Lower leg skin (tissue), 4 donors: Measurements from ENCODE around the gene PPARG. TPM values are rescaled to one million over a fixed set of nuclear protein-coding genes. Genes with fewer than 3 reads are reported as not detected.

Source experiments
- DNase-seq, 2 donors: peaks; one replicate each; pipeline ENCODE4 v3.0.0-alpha.2; 2019; ENCODE audit warnings: low spot score in 2 of 2
- H3K4me3 ChIP-seq: fragments of 200-600 bp; sonication (generic); 2 replicates; pipeline ENCODE4 v1.5.1; 2017; ENCODE audit warnings: mild to moderate bottlenecking, low read depth; ENCODE audit not compliant: poor library complexity, severe bottlenecking
- POLR2A ChIP-seq, 2 donors: fragments of 450-650 bp; IDR thresholded peaks; one replicate each; pipeline ENCODE4 v1.6.1; 2016 to 2017; ENCODE audit warnings: antibody characterized with exemption in 2 of 2, mild to moderate bottlenecking in 1 of 2, moderate library complexity in 1 of 2
- WGBS, 2 donors: methylation state at CpG; one replicate each; pipeline ENCODE4 v1.1.5; 2018; 5-methylcytosine and 5-hydroxymethylcytosine counted together
- intact Hi-C: fragments of 100-400 bp; cut with DNase I; formaldehyde crosslinking; loops from one replicate; pipeline ENCODE4 v1.15.0; 2023; ENCODE audit warnings: low total_unique reads
- total RNA-seq, 4 donors: library from RNA; depleted of rRNA; stranded (reverse); fragments of >200 nt; gene quantifications; one replicate each; pipeline ENCODE4 v1.1.0, GENCODE V29; 2016
- TF ChIP-seq, protein P1 (sequence below), 3 donors: fragments of 450-650 bp; IDR thresholded peaks; one replicate each; pipeline ENCODE4 v1.5.1; 2016; ENCODE audit warnings: antibody characterized with exemption in 3 of 3, mild to moderate bottlenecking in 3 of 3, moderate library complexity in 2 of 3

PPARG gene
- total RNA-seq, 4 donors from 2014 or later: 8.4 to 14.1 (median 9.8) TPM

DNA sequence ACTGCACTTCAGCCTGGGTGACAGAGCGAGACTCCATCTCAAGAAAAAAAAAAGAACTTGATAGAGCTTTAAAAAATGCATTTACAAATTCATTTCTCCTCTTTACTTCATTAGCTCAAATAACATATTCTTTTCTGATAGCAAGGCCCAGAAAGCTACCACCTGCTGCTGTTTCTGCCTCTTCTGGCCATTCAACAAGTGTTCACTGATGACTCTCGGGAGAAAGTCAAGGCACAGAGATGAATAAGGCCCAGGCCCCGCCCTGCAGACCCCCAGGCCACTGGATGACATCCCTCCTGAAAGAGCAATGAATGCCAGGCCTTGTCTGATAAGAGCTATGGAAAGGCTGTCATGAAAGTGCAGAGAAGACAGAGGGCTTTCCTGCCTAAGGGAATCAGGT lies 181.8 kb downstream of the PPARG start:
- 98 to 100% methylated on average over 3 of the region's 3 CpGs for WGBS, 2 donors
- TF ChIP-seq, protein P1, sequence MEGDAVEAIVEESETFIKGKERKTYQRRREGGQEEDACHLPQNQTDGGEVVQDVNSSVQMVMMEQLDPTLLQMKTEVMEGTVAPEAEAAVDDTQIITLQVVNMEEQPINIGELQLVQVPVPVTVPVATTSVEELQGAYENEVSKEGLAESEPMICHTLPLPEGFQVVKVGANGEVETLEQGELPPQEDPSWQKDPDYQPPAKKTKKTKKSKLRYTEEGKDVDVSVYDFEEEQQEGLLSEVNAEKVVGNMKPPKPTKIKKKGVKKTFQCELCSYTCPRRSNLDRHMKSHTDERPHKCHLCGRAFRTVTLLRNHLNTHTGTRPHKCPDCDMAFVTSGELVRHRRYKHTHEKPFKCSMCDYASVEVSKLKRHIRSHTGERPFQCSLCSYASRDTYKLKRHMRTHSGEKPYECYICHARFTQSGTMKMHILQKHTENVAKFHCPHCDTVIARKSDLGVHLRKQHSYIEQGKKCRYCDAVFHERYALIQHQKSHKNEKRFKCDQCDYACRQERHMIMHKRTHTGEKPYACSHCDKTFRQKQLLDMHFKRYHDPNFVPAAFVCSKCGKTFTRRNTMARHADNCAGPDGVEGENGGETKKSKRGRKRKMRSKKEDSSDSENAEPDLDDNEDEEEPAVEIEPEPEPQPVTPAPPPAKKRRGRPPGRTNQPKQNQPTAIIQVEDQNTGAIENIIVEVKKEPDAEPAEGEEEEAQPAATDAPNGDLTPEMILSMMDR (IDR thresholded peaks at IDR 0.05): no peak
- TF ChIP-seq POLR2A (IDR thresholded peaks at IDR 0.05): no peak
- no peak for DNase-seq
- H3K4me3 ChIP-seq: no peak overlapping the region
- intact Hi-C loops: no loop called here

DNA sequence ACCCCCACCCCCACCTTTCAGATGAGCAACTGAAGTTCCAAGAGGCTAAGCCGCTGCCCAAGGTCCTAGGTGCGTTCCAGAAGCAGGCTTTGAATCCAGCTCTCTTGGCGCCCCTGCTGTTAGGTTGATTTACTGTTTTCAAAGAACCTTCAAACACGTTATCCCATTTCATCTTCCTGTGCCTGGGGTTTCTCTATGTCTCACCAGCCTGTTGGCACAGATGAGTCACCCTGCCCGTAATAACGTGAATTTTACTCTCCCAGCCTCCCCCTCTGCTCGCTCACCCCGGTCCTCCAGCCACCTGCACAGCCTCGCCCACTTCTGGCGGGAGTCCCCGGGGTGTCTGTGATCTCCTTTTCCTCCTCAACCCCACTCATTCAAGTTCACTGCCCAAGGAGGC lies 182.4 kb downstream of the PPARG start:
- intact Hi-C loops: no loop called here
- TF ChIP-seq, protein P1 (IDR thresholded peaks at IDR 0.05): no peak
- TF ChIP-seq POLR2A (IDR thresholded peaks at IDR 0.05): no peak
- H3K4me3 ChIP-seq: no peak overlapping the region
- 45 to 52% methylated on average over 11 of the region's 11 CpGs for WGBS, 2 donors
- DNase-seq: no peak

DNA sequence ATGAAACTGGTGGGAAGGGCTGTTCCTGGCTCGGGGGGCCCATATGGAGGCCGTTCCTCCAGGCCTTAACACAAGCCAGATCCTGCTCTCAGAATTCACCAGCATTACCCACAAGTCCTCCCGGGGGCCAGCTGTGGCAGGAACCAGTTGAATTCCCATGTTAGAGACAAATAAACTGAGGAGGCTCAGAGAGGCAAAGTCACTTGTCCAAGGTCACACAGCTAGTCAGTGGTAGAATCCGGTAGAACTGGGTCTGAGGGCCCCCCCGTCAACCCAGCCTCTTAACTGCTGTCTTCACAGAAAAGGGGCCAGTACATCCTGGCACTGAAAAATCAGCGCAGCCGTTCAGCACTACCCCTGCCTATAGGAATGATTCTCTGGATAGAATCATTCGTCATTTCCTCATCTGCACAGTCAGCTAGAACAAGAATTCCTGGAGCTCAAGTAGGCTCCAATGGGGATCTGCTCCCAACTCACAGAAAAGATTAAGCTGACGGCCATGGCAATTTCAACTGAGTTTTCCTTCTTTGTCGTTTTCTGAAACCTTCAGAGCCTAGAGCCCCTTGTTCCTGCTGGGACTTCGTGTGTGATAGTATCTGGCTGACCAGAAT lies 183.2 kb downstream of the PPARG start:
- intact Hi-C loops: no loop called here
- WGBS, 2 donors: 87 to 89% methylated on average over 10 to 11 of the region's 11 CpGs
- TF ChIP-seq, protein P1 (IDR thresholded peaks at IDR 0.05): no peak
- TF ChIP-seq POLR2A (IDR thresholded peaks at IDR 0.05): no peak

DNA sequence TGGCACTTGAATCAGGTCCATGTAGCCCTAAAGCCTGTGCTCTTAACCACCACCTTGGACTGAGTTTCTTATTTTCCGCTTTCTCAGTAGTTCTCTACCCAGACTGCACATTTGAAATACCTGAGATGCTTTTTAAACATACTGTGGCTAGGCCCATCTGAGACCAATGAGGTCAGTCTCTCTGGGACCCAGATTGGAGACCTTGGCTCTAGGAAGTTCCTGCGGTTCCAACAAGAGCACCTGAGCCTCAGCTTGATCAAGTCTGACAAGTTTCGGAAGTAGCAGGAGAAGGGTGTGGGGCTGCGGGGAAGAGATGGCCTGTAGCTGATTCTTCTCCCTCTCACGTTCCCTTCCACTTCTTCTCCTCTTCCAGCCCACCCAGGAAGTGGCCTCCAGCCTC lies 183.9 kb downstream of the PPARG start:
- H3K4me3 ChIP-seq: no peak overlapping the region
- no peak for TF ChIP-seq POLR2A (IDR thresholded peaks at IDR 0.05)
- TF ChIP-seq, protein P1 (IDR thresholded peaks at IDR 0.05): no peak
- 81 to 84% methylated on average over 5 of the region's 5 CpGs for WGBS, 2 donors
- intact Hi-C loops: no loop called here
- DNase-seq: no peak

More for the DNA sequence above, 183.2 kb downstream of the PPARG start:
- DNase-seq: no peak
- no peak overlapping the region for H3K4me3 ChIP-seq

DNA sequence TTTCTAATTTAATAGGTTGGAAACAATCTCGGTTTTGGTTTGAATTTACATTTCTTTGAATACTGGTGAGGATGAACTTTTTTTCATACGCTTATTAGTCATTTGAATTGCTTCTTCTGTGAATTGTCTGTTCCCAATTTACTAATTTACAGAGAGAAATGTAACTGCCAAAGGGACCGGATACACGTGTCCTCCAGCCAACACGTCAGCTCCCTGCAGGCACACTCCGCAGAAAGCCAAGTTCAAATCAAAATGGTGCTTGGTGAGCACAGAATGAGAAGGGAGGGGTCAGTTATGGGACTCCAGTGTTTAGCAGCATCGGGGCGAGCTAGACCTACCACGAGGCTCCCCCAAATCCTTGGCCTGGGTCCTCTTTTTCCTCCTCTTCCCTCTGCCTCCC lies 184.6 kb downstream of the PPARG start:
- DNase-seq: no peak
- TF ChIP-seq POLR2A (IDR thresholded peaks at IDR 0.05): no peak
- TF ChIP-seq, protein P1 (IDR thresholded peaks at IDR 0.05): no peak
- intact Hi-C loops: no loop called here
- no peak overlapping the region for H3K4me3 ChIP-seq
- WGBS, 2 donors: 69 to 71% methylated on average over 9 of the region's 9 CpGs
